ENCODE data around the gene COL20A1. TPM values are rescaled to one million over a fixed set of nuclear protein-coding genes. Genes with fewer than 3 reads are reported as not detected.
A peak's percentile ranks its signal among the peaks of the same experiment; 100 is the strongest.

COL20A1 gene
- total and polyA plus RNA-seq, 2 of the 13 experiments (the other 11 are each of a cell fraction or from before 2014, with no cell fraction given), result not detected

DNA sequence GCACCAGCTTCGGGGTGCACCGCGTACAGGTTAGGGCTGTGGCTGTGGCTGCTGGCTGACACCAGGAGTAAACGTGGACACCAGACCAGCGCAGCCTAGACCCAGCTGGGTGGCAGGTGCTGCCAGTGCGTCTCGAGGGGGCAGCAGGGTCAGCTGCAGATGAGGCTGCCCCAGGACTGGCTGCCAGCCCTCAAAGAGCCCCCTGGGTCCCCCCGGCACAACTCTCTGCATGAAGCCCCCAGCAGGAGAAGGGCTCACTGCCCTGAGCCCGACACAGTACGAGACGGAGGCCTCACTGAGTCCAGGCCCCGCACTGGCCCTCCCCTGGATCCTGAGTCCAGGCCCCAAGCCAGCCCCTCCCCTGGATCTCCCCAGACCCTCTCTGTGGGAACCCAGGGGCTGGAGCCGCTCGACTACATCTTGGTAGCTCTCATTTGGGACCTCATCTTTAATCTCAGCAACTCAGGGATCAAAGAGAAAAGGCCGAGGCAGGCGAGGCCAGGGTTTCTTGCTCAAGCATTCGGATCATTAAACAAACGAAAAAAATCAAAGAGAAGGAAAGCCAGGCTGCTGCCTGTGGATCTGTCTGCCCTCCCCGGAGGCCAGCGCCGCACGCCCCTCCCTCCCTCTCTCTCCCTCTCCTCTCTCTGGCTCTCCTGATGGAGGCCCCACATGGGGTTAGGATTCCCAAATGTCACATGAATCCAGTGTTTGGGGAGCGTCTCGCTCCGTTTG is 31.8 kb upstream of the COL20A1 start (continued):
- TF ChIP-seq, protein P1, sequence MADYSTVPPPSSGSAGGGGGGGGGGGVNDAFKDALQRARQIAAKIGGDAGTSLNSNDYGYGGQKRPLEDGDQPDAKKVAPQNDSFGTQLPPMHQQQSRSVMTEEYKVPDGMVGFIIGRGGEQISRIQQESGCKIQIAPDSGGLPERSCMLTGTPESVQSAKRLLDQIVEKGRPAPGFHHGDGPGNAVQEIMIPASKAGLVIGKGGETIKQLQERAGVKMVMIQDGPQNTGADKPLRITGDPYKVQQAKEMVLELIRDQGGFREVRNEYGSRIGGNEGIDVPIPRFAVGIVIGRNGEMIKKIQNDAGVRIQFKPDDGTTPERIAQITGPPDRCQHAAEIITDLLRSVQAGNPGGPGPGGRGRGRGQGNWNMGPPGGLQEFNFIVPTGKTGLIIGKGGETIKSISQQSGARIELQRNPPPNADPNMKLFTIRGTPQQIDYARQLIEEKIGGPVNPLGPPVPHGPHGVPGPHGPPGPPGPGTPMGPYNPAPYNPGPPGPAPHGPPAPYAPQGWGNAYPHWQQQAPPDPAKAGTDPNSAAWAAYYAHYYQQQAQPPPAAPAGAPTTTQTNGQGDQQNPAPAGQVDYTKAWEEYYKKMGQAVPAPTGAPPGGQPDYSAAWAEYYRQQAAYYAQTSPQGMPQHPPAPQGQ (CRISPR knock-in tag; IDR thresholded peaks at IDR 0.05; ENCODE audit: borderline replicate concordance), result no peak
- TF ChIP-seq, protein P2, sequence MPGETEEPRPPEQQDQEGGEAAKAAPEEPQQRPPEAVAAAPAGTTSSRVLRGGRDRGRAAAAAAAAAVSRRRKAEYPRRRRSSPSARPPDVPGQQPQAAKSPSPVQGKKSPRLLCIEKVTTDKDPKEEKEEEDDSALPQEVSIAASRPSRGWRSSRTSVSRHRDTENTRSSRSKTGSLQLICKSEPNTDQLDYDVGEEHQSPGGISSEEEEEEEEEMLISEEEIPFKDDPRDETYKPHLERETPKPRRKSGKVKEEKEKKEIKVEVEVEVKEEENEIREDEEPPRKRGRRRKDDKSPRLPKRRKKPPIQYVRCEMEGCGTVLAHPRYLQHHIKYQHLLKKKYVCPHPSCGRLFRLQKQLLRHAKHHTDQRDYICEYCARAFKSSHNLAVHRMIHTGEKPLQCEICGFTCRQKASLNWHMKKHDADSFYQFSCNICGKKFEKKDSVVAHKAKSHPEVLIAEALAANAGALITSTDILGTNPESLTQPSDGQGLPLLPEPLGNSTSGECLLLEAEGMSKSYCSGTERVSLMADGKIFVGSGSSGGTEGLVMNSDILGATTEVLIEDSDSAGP (CRISPR knock-in tag; IDR thresholded peaks at IDR 0.05; ENCODE audit: borderline replicate concordance), result peak; percentile 28; the same call in 1 of the 2 replicates
- TF ChIP-seq NFIC (IDR thresholded peaks at IDR 0.05; ENCODE audit: low read length) (no peak), CHD2 (IDR thresholded peaks at IDR 0.05; ENCODE audit: low read depth, low read length) (no peak), ZBTB3 (CRISPR knock-in tag; IDR thresholded peaks at IDR 0.05; ENCODE audit: borderline replicate concordance, low read depth) (no peak), GPN1 (CRISPR knock-in tag; IDR thresholded peaks at IDR 0.05; ENCODE audit: borderline replicate concordance) (no peak), ZNF354B (CRISPR knock-in tag; IDR thresholded peaks at IDR 0.05) (no peak), XBP1 (CRISPR knock-in tag; IDR thresholded peaks at IDR 0.05) (no peak), HNF4G (IDR thresholded peaks at IDR 0.05; ENCODE audit: borderline replicate concordance, low read depth, low read length) (no peak), HNF4G (CRISPR knock-in tag; IDR thresholded peaks at IDR 0.05; ENCODE audit: borderline replicate concordance, low read depth) (no peak), ZNF501 (CRISPR knock-in tag; IDR thresholded peaks at IDR 0.05) (0 out of 2 replicates have a peak, but pooled peaks have one; percentile 42), NKX3-1 (CRISPR knock-in tag; IDR thresholded peaks at IDR 0.05) (no peak), RXRB (CRISPR knock-in tag; IDR thresholded peaks at IDR 0.05; ENCODE audit: borderline replicate concordance) (peak; percentile 10; the same call in 1 of the 2 replicates), ZMYM2 (CRISPR knock-in tag; IDR thresholded peaks at IDR 0.05) (no peak)
- TF ChIP-seq, protein P3, sequence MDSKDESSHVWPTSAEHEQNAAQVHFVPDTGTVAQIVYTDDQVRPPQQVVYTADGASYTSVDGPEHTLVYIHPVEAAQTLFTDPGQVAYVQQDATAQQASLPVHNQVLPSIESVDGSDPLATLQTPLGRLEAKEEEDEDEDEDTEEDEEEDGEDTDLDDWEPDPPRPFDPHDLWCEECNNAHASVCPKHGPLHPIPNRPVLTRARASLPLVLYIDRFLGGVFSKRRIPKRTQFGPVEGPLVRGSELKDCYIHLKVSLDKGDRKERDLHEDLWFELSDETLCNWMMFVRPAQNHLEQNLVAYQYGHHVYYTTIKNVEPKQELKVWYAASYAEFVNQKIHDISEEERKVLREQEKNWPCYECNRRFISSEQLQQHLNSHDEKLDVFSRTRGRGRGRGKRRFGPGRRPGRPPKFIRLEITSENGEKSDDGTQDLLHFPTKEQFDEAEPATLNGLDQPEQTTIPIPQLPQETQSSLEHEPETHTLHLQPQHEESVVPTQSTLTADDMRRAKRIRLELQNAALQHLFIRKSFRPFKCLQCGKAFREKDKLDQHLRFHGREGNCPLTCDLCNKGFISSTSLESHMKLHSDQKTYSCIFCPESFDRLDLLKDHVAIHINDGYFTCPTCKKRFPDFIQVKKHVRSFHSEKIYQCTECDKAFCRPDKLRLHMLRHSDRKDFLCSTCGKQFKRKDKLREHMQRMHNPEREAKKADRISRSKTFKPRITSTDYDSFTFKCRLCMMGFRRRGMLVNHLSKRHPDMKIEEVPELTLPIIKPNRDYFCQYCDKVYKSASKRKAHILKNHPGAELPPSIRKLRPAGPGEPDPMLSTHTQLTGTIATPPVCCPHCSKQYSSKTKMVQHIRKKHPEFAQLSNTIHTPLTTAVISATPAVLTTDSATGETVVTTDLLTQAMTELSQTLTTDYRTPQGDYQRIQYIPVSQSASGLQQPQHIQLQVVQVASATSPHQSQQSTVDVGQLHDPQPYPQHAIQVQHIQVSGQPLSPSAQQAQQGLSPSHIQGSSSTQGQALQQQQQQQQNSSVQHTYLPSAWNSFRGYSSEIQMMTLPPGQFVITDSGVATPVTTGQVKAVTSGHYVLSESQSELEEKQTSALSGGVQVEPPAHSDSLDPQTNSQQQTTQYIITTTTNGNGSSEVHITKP (CRISPR knock-in tag; IDR thresholded peaks at IDR 0.05; ENCODE audit: low read depth), result no peak
- TF ChIP-seq, protein P4, sequence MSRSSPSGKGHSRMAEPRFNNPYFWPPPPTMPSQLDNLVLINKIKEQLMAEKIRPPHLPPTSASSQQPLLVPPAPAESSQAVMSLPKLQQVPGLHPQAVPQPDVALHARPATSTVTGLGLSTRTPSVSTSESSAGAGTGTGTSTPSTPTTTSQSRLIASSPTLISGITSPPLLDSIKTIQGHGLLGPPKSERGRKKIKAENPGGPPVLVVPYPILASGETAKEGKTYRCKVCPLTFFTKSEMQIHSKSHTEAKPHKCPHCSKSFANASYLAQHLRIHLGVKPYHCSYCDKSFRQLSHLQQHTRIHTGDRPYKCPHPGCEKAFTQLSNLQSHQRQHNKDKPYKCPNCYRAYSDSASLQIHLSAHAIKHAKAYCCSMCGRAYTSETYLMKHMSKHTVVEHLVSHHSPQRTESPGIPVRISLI (CRISPR knock-in tag; IDR thresholded peaks at IDR 0.05; ENCODE audit: borderline replicate concordance), result peak; percentile 34; the same call in 1 of the 2 replicates
- TF ChIP-seq, protein P5, sequence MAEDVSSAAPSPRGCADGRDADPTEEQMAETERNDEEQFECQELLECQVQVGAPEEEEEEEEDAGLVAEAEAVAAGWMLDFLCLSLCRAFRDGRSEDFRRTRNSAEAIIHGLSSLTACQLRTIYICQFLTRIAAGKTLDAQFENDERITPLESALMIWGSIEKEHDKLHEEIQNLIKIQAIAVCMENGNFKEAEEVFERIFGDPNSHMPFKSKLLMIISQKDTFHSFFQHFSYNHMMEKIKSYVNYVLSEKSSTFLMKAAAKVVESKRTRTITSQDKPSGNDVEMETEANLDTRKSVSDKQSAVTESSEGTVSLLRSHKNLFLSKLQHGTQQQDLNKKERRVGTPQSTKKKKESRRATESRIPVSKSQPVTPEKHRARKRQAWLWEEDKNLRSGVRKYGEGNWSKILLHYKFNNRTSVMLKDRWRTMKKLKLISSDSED (CRISPR knock-in tag; IDR thresholded peaks at IDR 0.05), result no peak
- TF ChIP-seq, protein P6, sequence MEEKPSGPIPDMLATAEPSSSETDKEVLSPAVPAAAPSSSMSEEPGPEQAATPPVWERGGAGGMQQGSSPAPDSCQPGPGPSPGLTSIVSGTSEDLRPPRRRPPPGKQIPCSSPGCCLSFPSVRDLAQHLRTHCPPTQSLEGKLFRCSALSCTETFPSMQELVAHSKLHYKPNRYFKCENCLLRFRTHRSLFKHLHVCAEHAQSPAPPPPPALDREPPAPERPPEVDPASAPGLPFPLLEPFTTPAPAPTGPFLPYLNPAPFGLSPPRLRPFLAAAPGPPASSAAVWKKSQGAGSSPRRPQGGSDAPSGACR (CRISPR knock-in tag; IDR thresholded peaks at IDR 0.05), result 0 out of 2 replicates have a peak, but pooled peaks have one; percentile 31
